HG02623 (cell line): ENCODE data around the gene COL5A1.

Source experiments
- ATAC-seq: cut with Tn5 transposase; IDR thresholded peaks from one replicate; pipeline ENCODE4 v1.9.1; 2021; ENCODE audit warnings: moderate library complexity; ENCODE audit not compliant: unreplicated experiment

COL5A1 gene

DNA sequence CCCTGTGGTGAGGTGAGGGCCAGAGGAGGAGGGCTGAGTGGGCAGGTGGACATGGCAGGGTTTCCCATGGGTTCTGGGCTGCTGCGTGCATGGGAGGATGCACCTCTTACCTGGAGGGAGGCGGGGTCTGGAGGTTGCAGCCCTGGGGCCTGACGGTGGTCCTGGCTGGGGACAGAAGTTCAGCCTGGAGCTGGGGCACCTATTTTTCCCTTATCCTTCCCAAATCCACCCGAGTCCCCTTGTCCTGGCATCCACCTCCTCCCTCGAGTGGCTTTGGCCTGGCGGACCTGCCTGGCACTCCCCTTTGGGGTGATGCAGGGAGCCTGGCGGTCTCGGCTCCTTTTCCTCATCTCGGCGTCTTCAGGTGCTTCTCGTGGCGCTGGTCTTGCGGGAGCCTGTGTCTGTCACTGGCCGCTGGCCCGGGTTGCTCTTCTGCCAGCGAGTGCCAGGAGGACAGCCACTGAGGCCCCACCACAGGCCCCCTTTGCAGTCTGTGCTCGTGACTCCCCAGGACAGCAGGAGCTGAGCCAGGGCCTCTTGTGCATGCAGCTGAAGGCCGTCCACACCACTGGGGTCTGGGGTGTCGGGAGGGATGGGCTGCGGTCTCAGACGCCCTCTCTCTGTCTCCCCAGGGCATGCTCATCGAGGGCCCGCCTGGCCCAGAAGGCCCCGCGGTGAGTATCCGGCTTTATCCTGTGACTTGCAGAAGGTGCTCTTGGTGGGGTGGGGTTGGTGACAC, 96.4 kb downstream of the COL5A1 start:
- no peak for ATAC-seq

GRCh38 chr9:134738869-134739659, 97.5 kb downstream of the COL5A1 start:
- no peak for ATAC-seq

- no peak for ATAC-seq
Measured at GRCh38 chr9:134739660-134739968, 98.0 kb downstream of the COL5A1 start.

GRCh38 chr9:134740071-134740470, 98.5 kb downstream of the COL5A1 start:
- ATAC-seq, result no peak

DNA sequence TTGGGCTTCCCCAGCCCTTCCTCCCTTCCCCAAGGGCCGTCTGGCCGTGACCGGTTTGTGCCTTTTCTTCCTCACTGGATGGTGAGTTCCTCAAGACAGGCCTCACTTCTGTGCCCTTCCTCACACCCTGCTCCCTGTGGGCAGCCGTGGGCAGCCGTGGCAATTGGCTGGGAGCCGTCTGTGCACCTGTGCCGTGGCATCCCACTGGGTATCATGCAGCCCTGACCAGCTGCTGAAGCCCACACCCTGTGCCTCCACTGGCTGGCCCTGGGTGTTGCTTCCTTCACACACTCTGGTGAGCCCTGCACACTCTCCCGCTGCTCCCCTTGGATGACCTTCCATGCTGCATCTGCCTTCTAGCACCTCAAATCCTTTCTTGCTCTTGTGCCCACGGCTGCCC, 100.2 kb downstream of the COL5A1 start:
- no peak for ATAC-seq

DNA sequence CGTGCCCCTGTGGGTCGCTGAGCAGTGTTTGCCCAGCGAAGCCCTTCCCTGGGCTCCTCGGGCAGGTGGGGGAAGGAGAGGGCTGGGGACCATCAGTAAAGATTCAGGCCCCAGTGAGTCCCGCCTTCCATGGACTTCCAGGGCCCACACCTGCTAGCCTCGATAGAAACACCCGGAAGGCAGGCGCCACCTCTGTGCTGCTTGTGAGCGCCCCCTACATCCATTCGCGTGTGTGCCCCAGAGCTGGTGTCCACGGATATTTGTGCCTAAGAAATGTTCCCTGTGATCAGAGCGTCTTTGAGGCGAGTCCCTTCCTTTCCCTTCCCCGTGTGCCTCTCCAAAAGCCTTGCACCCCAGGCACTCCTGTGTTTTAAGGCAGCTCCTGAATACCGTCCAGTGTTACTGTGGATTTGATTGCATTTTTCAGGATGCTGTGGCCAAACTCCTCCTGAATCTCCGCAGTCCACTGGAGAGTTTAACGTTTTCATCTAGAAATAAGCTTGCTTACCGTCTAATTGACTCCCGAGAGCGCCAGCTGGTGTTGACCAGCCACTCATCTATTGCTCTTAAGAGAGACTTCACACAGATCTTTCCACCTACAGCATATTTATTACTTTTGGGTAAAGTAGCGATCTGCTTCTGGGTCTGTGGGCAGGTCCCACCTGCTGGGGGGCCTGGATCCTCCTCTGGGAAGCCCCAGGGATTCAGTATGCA, 101.4 kb downstream of the COL5A1 start:
- ATAC-seq, result no peak

- no peak for ATAC-seq
Measured at GRCh38 chr9:134743853-134744252, 102.2 kb downstream of the COL5A1 start.

- no peak for ATAC-seq
Measured at GRCh38 chr9:134744385-134745295, 103.0 kb downstream of the COL5A1 start.

DNA sequence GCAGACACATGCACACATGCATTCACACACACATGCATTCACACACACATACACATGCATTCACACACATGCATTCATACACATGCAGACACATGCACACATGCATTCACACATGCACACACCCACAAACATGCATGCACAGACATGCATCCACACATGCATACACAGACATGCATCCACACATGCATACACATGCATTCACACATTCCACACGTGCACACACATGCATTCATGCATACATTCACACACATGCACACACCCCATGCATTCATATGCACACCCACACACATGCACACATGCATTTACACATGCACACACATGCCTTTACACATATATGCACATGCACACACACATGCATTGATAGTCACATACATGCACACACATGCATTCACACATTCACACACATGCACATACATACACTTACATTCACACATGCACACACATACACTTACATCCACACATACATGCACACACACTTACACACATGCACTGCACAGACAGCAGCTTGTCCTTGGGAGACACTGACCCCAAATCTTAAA, 106.4 kb downstream of the COL5A1 start:
- ATAC-seq, result no peak

DNA sequence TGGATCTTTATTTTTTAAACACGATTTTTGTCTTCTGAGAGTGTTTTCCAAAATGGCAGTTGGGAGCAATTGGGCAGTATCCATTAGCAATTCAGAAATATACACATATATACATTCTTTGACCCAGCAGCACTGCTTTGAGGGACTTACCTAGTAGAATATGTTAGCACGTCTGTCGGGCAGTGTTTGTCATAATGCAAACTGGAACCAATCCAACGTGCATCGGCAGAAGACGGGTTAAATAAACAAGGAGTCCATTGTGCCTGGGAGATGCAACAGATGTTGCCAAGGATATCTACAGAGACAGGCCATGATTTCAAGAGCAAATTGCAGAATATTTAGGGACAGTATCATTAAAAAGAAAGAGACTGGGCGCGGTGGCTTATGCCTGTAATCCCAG, 107.0 kb downstream of the COL5A1 start:
- no peak for ATAC-seq

DNA sequence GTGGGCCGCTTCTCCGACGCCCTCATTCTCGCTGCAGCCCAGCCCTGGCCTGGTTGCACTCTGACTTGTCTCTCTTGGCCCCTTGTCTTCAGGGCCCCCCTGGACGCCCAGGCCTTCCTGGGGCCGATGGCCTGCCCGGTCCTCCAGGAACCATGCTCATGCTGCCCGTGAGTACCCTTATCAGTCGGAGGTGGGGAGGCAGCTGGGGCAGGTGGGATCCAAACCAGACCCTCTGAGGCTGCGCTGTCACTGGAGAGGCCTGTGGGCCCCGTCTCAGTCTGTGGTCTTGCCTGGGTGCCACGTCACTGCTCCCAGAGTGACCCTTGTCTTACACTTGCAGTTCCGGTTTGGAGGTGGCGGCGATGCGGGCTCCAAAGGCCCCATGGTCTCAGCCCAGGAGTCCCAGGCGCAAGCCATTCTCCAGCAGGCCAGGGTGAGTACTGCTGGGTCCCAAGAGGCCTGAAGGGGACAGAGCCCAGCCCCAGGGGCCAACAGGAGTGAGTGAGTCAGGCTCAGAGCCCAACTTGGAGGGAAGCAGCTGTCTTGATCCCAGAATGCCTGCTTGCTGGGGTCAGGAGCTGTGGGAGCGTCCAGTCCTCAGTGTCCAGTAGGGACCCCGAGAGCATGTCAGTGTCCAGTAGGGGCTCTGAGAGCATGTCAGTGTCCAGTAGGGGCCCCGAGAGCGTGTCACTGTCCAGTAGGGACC, 109.0 kb downstream of the COL5A1 start:
- no peak for ATAC-seq

GRCh38 chr9:134751622-134752021, 110.0 kb downstream of the COL5A1 start:
- no peak for ATAC-seq

DNA sequence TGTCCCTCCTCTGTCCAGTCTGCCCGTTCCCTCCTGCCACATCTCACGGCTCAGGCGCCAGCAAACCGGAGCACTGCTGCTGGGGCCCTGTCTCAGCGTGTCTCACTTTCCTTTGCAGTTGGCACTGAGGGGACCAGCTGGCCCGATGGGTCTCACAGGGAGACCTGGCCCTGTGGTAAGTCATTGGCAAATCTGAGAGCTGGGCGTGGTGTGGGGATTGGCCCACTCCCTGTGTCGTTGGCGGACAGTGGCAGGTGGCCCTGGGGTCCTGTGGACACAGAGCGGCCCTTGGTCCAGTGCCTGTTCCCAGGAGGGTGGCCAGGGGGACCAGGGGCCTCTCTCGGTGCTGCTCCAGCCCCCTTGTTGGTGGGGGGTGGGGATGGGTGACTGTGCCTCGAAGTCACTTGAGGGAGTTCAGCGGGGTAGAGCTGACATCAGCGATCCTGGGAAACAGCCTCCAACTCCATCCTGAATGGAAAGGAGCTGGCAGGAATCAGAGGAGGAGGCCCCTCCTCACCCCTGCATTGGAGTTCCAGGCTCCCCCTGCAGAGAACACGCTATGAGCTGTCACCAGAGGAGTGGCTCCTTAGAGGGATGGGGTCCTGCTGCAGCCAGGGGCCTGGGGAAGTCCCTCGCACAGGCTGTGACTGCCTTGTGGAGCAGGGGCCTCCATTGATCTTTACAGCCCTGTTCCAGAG, 111.0 kb downstream of the COL5A1 start:
- no peak for ATAC-seq

DNA sequence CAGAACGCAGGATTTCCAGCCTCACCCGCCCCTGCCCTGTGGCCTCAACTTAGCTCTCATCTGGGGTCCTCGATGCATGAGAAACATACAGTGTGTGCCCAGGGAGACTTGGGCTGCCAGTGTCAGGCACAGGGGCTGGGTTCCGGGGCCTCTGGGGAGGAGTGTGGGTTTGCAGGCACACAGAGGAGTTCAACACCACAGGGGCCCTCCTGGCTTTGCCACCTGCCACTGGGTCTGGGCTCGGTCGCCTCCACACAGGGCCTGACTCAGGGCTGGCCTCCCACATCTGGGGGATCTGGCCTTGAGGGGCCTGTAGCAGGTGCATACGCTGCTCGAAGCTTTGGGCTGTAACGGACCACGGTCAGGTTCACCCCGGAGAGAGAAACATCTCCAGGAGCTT, 111.6 kb downstream of the COL5A1 start:
- ATAC-seq, result no peak

- no peak for ATAC-seq
Measured at GRCh38 chr9:134755221-134755907, 113.8 kb downstream of the COL5A1 start.

GRCh38 chr9:134756098-134756497, 114.5 kb downstream of the COL5A1 start:
- ATAC-seq, result no peak

DNA sequence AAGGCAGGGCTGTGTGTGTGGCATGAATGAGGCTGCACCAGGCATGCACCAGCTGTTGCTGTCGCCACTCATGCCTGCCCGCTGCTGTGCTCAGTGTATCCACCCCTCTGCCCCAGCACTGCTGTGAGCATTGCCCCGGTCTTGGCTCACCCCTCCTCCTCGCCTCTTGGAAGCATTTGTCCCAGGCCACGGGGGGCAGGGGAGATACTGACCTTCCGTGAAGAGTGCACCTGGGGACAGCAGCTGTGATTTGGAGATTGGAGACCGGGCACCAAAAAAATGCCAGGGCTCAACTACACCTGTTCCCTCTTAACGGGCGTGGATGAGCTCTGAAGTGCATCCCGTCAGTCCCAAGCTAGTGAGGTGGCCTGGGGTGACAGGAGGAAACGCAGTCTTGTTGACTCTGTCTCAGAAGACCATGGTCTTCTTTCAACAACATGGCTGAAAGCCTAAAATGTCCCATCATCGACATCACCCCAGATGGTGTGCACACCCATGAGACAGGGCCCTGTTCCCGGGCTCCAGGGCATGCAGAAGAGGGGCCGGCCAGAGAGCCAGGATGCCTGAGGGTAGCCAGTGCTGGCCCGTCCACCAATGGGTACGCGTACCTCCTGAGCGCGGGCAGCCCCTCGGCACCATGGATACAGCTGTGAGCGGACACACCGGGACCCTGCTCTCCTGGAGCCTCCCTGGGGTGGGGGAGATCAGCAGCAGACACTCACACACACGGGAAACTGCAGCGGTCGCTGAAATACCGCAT, 115.8 kb downstream of the COL5A1 start:
- ATAC-seq, result no peak

GRCh38 chr9:134758949-134759607, 117.5 kb downstream of the COL5A1 start:
- ATAC-seq, result no peak
